ENCODE results near the gene AHR.

Gene AHR

DNA sequence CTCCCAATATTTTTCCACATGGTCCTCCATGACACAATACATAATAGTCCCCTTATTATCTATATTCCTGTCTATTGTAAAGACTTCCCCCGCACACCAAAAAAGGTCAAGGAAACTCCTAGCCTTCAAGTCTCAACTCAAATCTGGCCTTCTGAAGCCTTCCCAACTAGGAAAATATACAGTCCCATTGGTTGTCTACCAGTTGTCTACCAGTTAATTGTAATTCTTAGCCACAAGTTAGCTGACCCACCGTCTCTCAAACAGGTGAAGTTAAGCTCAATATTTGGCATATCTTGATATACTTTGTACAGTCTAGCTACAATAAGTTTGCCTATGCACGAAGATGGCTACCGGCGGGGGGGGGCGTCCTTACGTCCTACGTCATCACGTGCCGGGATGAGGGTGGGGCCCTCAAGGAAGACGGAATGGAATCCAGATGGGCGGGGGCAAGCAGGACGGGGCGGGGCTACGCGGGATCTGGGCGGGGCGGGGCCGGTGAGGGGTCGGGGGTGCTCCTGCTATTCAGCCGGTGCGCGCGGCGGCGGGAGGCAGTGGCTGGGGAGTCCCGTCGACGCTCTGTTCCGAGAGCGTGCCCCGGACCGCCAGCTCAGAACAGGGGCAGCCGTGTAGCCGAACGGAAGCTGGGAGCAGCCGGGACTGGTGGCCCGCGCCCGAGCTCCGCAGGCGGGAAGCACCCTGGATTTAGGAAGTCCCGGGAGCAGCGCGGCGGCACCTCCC lies at the start of gene AHR:
Gene AHR (plus strand): TSS at position 551 of the 738 bp plus-strand sequence. CDS start 613 bp downstream, outside the sequence.
- peak; percentile 83 to 91 (median 84) for DNase-seq

DNA sequence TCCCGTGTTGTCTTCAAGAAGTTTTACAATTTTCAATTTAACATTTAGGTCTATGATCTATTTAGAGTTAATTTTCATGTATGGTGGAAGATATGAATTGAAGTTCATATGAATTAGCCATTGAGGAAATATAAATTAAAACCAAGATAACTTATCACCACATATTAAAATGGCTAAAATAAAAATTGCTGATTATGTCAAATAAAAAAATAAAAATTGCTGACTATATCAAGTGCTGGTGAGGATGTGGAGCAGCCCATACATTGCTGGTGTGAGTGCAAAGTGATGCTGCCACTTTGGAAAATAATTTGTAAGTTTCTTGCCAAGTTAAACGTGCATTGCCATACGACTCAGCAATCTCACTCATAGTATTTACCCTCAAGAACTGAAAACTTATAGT lies 44.6 kb upstream of the AHR start:
- DNase-seq, result no peak

DNA sequence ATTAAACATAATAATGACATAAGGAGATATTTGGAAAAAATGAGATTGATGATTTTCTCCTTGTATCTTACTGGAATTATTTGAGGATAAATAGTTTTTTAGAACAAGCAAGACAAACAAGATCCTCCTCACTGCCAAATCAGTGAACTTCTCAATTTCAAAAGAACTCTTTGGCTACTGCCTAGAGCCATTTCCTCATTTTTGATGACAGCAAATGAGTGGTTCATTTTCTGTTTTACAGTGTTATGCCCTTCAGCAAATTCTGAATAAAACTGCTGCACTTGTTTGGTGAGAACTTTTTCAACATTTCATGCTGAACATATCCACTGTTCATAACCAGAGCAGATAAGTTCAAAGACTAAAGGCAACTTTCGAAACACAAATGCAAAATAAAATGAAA lies 42.5 kb upstream of the AHR start:
- DNase-seq, result no peak

DNA sequence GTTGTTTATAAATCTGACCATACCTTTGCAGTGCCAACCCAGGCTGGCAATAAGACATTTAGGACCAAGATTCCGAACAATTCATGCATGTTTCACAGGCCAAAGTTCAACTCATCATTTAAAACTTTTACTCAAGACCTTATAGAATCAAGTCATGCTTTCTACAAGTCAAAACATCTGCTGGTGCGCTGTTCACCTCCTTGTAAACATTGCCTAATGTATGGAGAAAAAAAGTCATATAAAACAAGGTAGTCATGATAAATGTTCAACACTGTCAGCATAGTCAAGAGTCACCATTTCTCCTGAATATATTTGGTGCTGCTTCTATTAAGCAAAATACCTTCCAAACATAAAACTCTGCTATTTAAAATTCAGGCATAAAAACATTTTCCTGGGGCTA lies 42.1 kb upstream of the AHR start:
- DNase-seq, result no peak

DNA sequence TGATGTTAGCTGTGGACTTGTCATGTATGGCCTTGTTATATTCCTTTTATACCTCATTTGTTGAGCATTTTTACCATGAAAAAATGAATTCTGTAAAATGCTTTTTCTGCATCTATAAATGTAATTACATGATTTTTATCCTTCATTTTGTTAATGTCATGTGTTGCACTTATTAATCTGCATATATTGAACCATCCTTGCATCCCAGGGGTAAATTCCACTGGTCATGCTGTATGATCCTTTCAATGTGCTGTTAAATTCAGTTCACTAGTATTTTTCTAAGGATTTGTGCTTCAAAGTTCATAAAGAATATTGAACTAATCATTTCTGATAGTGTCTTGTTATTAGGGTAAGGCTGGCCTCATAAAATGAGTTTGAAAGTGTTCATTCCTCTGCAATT lies 31.9 kb upstream of the AHR start:
- DNase-seq, result no peak

DNA sequence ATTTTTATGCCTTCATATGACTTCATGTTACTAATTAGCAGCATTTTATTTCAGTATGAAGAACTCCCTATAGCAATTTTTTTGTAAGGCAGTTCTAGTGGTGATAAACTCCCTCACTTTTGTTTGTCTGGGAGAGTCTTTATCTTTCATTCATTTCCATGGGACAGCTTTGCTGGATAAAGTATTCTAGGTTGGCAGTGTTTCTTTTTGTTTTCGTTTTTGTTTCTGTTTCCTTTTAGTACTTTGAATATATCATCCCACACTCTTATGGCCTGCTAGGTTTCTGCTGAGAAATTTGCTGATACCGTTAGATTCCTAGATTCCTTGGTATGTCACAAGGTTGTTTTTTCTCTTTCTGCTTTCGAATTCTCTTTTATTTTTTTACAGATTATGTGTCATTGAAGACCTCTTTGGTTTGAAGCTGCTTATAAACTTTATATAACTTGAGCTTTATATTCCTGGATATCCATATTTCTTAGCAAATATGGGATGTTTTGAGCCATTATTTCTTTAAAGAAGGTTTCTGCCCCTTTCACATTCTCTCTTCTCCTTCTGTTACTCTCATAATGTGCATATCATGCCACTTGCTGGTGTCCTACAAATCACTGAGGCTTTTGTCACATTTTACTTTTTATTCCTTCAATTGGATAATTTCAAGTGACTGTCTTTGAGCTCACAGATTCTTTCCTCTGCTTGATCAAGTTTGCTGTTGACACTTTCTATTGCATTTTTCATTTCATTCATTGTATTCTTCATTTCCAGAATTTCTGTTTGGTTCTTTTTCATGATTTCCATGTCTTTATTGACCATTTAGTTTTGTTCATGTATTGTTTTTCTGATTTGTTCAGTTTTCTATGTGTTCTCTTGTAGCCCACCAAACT lies 28.9 kb upstream of the AHR start:
- DNase-seq, result no peak

DNA sequence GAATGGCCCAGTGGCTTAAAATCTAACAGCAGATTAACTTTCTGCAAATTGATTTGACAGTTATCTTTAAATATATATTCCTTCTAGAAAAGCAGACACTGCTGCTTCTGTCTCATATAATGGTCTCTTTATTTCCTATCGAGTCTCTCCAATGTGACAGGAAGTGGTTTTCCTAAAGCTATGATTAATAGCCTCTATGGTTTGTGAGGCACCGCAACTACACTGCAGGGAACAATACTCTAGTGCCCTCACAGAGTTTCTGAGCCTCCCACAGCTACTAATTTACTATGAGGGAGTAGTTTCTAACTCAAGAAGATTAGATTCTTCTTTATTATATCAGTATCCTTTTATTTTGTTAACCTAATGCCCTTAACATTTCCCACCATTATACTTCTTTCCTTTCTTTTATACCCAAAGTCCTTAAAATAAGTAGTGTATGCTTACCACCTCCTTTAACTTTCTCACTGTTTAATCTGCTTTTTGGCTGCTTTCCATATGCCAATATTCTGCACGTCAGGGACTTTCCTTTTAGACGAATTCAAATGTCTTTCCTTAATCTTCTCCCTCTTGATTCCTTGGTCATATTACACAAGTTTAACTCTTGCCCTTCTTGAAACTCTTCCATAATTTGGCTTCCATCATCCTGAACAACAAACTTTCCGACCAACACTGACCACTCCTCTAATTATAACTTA lies 23.8 kb upstream of the AHR start:
- peak in 2 of 3 experiments; percentile 11 to 62 for DNase-seq

DNA sequence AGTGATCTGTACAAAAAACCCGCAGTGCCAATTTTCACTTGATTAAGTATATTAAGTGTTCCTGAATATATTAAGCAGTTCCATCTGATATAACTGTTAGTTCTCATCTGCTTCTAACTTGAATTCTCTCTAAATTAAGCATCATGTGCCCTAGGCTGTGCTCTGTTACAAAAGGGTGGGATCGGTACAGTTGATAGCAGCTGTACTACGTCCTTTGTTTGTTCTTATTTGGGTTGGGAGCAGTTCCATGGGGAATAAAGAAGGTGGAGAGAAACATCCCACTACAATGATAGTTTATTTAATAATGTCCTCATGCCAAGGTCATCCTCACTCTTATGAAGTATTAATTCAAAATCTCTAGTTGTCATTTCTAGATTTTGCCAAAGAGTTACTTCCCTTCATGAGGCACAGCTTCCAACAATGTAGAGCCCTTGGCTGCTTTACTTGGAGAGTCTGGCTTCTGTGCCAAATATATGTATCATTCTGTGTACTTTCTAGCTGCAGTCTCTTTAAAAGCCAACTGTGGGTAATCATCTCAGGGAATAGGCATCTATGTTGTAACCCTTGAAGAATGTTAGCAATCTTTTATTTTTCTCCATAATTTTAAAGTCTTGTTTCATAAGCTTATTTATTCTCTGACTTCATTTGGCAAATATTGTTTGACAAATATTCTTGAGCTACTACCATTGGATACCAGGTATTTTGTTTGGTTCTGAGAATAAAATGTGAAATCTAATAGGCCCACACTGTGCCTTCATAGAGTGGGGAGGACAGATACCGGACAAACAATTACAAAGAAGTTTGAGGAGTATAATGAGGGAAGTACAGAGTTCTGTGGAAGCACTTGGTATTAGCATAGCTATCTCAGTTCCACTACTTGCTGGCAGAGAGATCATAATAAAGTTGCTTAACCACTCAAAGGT lies 22.4 kb upstream of the AHR start:
- DNase-seq, result no peak

DNA sequence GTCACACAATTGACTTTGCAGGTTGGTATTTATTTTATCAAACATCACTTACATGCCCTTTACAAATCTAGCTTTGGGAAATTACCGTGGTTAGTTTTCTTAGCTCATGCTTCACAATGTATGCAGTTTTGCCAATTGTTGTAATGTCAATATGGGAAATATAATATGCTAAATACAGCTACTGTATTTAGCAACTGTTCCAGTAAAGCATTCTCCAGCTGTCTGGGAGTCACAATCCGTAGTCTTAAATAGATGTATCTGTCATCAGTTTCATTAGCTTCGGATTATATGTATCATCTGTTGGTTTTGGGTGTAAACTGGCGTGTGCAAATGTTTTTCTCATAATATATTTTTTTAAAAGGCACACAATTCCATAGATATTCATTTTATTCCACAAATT lies 19.4 kb upstream of the AHR start:
- no peak for DNase-seq

DNA sequence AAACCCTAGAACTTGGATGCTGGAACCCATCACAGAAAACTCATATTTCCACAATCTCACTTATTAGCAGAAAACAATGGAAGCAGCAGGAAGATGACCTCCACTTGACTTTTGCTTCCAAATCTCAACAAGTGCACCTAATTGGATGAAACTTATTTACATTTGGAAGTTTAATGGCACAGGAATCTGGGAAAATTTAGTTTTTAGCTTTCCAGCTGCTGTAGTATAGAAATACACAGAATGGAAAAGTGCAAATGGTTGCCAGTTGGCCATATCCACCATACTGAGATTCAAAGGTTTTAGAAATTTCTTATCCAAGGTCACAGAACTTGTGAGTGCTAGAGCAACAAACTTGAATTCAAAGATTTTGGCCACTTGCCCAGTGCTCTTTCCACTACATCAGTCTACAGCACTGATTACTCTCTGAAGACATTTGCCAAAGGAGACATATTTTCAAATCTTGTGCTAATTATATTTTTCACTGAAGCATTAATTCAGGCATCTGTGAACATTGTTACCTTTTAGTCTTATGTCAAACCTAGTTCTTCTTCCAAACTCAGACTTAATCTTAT lies 9.3 kb upstream of the AHR start:
- DNase-seq, result peak in 1 of 3 experiments; percentile 27

DNA sequence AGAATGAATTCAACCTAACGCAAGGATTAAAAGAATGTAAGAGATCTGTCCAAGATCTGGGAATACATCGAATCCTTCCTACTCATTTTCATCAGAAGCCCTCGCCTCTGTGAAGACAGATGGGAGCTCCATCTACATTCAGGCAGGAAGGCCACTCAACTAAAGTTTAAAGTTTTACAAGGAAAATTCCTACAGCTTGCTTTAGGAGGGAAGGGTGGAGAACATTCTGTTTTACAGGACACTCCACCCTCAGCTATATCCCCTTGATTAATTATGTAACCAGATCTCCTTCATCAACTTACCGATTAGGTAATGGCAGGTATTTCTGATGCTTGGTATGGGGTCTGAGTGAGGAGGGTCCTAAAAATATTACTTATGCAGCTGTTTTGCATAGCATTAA lies 5.6 kb upstream of the AHR start:
- DNase-seq, result no peak

DNA sequence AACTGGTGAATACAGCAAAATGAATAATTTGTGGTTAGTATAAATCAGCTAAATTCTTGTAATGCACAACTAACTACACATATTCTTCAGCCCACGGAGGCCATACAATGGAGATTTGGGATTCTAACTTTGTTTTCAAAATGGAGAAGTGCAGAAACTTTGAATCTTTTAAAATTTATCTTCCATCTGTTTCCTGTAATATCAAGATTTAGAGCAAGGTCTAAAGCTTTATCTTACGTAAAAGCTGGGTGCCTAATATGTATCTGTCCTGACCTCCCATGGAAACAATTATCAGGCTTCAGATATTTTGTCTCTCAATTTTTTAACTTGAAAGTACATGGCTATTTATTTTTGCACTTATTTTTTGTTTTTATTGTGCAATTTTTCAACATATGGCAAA lies 5.0 kb upstream of the AHR start:
- no peak for DNase-seq

DNA sequence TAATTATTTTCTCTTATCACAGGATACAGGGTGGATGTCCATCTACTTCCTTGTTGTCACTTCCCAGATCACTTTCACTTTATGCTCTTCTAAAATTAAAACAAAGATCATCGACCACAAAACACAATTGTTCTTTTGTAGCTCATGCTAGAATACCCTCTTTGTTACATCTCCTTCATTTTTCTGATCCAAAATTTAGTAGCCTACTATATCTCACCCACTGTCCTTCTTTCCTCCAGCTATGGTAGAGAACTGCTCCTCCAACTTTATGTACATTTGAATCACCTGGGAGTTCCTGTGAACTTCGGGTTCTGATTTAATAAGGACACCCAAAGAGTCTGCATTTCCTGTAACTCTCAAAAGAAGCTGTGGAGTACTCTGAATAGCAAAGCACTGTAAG lies 1.2 kb upstream of the AHR start:
- DNase-seq, result no peak

DNA sequence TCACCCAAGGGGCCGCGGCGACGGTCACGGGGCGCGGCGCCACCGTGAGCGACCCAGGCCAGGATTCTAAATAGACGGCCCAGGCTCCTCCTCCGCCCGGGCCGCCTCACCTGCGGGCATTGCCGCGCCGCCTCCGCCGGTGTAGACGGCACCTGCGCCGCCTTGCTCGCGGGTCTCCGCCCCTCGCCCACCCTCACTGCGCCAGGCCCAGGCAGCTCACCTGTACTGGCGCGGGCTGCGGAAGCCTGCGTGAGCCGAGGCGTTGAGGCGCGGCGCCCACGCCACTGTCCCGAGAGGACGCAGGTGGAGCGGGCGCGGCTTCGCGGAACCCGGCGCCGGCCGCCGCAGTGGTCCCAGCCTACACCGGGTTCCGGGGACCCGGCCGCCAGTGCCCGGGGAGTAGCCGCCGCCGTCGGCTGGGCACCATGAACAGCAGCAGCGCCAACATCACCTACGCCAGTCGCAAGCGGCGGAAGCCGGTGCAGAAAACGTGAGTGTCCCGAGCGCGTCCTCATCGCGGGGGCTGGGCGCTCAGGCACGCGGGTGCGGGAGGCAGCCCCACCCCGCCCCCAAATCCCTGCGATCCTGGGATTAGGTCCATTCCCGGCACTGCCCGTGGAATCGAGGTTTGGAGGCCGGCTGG lies 509 bp downstream of the AHR start:
- DNase-seq, result peak; percentile 67 to 84 (median 83)

DNA sequence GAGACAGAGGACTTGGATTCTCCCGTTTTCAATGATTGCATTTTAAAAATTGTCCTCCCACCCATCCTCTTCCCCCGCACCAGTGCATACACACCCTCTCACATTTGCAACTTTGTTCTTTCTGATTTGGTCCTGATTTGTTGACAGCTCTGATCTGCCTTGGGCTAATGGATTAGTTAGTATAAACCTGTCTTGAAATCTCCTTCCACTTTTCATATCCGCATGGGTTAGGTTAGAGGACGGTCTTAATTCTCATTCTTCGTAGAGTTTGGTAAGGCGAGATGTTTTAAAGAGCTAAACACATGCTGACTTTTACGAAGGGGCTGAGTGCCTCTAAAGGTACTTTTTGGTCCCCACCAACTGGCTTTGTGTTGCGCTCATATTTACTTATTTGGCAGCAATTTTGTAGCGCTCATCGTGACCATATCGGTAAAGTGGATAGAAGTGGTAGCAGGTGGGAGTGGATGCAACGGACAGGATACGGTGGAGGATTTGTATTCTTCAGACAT lies 1.1 kb downstream of the AHR start:
- DNase-seq, result peak; percentile 13 to 58 (median 55)

DNA sequence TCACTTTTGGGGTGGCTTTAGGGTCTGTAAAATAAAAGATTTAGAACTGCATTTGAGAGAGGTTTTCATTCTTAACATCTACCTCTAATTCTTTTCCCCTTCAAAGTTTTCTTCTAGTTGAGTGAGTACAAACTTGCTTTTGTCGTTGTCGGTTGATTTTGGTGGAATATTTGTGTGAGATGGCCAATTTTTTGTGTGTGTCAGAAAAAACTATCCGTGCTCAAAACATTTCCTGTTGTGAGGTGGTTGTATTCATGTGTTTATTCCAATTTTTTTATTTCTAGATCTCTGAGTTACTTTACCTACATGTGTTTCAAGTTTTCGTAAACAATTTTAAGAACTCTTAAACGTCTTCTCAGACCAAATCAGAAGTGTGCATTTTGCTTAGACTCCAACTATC lies 1.6 kb downstream of the AHR start:
- DNase-seq, result no peak

DNA sequence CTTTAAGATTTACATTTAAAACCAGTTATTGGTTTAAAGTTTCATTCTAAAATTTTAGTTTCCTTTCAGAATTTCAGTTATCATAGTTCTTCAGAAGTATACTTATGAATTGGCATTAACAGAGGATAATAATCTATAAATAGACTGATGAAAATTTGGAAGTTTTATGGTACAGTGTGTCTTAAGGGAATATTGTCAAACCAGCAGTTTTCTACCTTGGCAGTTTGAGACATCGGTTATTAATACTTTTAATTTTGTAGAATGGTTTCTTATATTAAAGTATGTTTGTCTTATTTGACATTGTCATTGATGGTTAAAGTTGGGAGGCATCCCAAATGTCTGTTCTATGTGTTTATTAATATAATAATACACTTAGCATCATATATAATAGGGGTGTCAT lies 2.0 kb downstream of the AHR start:
- DNase-seq, result no peak

DNA sequence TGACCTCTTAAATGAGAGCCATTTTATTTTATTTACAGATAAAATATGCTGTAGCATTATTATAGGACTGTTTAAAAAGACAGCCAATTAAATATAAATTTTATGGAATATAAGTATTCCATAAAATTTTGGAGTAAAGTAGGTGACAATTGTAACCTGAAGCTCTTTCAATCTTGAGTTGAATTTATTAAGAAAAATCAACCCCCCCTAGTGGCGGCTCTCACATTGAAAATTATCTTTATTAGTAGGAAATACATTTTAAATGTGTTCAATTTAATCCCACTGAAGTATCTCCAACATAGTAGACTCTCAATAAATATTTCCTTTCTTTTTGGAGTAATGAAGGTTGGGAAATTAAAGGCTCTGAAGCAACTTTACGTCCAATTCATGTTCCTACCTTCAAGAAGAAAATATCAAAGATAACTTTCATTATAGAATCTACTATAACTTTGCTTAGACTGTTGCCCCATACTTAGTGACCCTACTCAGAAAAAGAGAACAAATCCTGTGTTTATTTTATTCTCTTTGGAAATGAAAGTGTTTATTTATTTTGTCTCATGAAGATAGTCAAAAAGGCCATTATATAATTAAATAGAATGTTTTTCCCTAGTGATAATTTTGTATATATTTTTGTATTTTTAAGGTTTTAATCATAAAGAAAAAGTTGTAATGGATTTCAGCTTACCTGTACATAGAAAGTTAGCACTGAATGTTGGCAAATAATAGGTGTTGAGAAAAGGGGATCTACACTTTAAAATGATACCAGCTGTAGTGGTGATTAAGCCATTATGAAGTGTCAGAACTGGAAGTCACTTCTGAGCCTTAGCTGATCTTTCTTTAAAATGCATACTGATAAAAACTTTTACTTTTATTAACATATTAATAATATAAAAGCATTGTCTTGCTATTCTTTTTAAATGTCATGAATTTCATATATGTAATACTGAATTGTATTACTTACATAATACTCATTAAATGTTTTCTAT lies 3.3 kb downstream of the AHR start:
- peak; percentile 21 to 68 (median 48) for DNase-seq

DNA sequence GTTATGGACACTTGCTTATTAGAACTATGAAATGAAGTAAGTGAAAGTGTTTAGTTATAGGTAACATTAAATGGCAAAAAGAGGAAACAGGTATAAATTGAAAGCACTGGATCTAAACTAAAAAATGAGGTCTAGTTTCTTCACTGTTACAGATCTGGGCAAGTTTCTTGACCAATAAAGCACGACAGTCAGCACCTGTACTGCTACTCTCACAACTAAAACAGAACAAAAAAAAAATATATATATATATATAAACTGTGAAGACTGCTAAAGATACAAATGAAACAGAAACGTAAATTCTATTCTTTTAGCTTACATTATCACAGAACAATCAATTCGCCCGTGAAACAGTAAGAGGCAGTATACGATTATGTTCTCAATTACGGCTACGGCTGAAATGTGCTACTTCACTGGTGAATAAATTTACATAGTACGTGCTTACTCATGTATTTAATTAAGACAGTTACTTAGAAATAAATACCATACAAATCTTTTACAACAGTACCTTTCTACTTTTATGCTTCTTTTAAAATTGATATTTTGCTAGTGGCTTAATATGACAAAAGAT lies 4.2 kb downstream of the AHR start:
- DNase-seq, result peak in 2 of 3 experiments; percentile 1 to 33

DNA sequence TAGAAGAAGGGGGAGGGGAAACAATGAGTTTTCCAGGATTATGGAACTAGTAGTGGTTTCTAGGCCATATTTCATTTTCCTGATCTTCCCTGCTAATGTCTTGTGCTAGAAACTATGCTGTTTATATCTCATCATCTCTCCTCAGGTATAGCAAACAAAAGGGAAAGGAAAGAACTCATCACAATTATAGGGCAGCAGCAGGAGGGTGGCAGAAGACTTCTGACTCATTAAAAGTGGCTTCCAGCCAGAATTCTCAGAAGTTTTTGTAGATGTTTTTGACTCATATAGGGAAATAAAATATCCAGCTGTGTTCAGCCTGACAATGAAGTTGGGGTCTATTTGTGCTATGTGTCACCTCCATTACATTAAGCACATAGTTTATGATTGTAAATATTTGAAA lies 6.5 kb downstream of the AHR start:
- no peak for DNase-seq

Measured in NCI-H1417 (cell line).